ENCODE results near the gene CDKN2D. TPM values are rescaled to one million over a fixed set of nuclear protein-coding genes. Genes with fewer than 3 reads are reported as not detected.

Gene CDKN2D
- total RNA-seq, 4 donors from 2014 or later, result 2.9 to 21.4 (median 7.5) TPM

GRCh38 chr19:10519421-10519820, 49.4 kb downstream of the CDKN2D start:
- DNase-seq (ENCODE audit: low spot score) (no peak), ATAC-seq (ENCODE audit: low FRiP score) (no peak)
- TF ChIP-seq CTCF (IDR thresholded peaks at IDR 0.05), result no peak

- no peak for ATAC-seq (ENCODE audit: low FRiP score)
- TF ChIP-seq CTCF (IDR thresholded peaks at IDR 0.05), result no peak
- DNase-seq (ENCODE audit: low spot score), result no peak
Measured at GRCh38 chr19:10518444-10519361, 50.1 kb downstream of the CDKN2D start.

- no peak for TF ChIP-seq CTCF (IDR thresholded peaks at IDR 0.05)
- DNase-seq (ENCODE audit: low spot score), result no peak
- peak; percentile 62 for ATAC-seq (ENCODE audit: low FRiP score)
Measured at GRCh38 chr19:10517760-10518443, 50.9 kb downstream of the CDKN2D start.

- TF ChIP-seq CTCF (IDR thresholded peaks at IDR 0.05), result no peak
- DNase-seq (ENCODE audit: low spot score) (no peak), ATAC-seq (ENCODE audit: low FRiP score) (peak; percentile 17)
Measured at GRCh38 chr19:10517361-10517759, 51.4 kb downstream of the CDKN2D start, which contains the start of gene S1PR5. TSS of gene S1PR5 (minus strand) at chr19:10517447. CDS start at chr19:10515011, 2,436 bp downstream.

GRCh38 chr19:10516671-10517286, 52.0 kb downstream of the CDKN2D start:
- no peak for ATAC-seq (ENCODE audit: low FRiP score)

More at GRCh38 chr19:10516671-10517286, 52.0 kb downstream of the CDKN2D start:
- no peak for DNase-seq (ENCODE audit: low spot score)
- TF ChIP-seq CTCF (IDR thresholded peaks at IDR 0.05), result no peak

Small RNA genes lying within 50 kb of the gene (small RNA-seq; reads per million reads assigned to genes)
- gene MIR1238 (not detected), gene RNU7-140P (not detected)

Other genes with a start within 250 kb of the CDKN2D start
- gene RAVER1, start 235.4 kb downstream of the CDKN2D start, total RNA-seq, result 10 to 100 TPM; 12.4 to 23.9 (median 15.8) TPM
- 10 to 100 TPM in 1 of 4 donors, 1 to 10 TPM in 3; 7.7 to 41.1 (median 9.4) TPM for gene ICAM3, start 229.4 kb downstream of the CDKN2D start, total RNA-seq
- 100 to 1,000 TPM in 1 of 4 donors, 10 to 100 TPM in 3; 60.2 to 137 (median 76.9) TPM for gene TYK2, start 188.4 kb downstream of the CDKN2D start, total RNA-seq
- gene CDC37, start 165.4 kb downstream of the CDKN2D start, total RNA-seq, result 100 to 1,000 TPM; 146 to 308 (median 195) TPM
- 10 to 100 TPM in 3 of 4 donors, 1 to 10 TPM in 1; 9.8 to 30.3 (median 16.2) TPM for gene PDE4A, start 148.4 kb downstream of the CDKN2D start, total RNA-seq
- 10 to 100 TPM; 53.2 to 65.6 (median 59.3) TPM for gene KEAP1, start 65.6 kb downstream of the CDKN2D start, total RNA-seq
- gene S1PR5, start 51.5 kb downstream of the CDKN2D start, total RNA-seq, result under 1 TPM; 0.47 to 0.72 (median 0.56) TPM
- gene ATG4D, start 25.1 kb downstream of the CDKN2D start, total RNA-seq, result 10 to 100 TPM; 12.9 to 16.6 (median 15.4) TPM
- gene KRI1, start 3.0 kb downstream of the CDKN2D start, total RNA-seq, result 10 to 100 TPM in 3 of 4 donors, 1 to 10 TPM in 1; 9.1 to 36.3 (median 16.3) TPM
- gene AP1M2, start 18.3 kb upstream of the CDKN2D start, total RNA-seq, result 1 to 10 TPM in 3 of 4 donors, not detected in 1; 1.8 to 8.2 (median 2.4) TPM
- gene SLC44A2, start 56.6 kb upstream of the CDKN2D start, total RNA-seq, result 100 to 1,000 TPM in 2 of 4 donors, 10 to 100 TPM in 2; 49.3 to 114 (median 85.0) TPM
- 100 to 1,000 TPM; 101 to 237 (median 120) TPM for gene ILF3, start 85.4 kb upstream of the CDKN2D start, total RNA-seq
- gene QTRT1, start 132.5 kb upstream of the CDKN2D start, total RNA-seq, result 10 to 100 TPM; 25.0 to 40.2 (median 28.9) TPM
- gene DNM2, start 149.1 kb upstream of the CDKN2D start, total RNA-seq, result 100 to 1,000 TPM in 2 of 4 donors, 10 to 100 TPM in 2; 76.5 to 135 (median 99.9) TPM

Measured in omental fat pad (tissue), 4 donors.